Measurements from ENCODE around the gene MSH4. TPM values are rescaled to one million over a fixed set of nuclear protein-coding genes. Genes with fewer than 3 reads are reported as not detected.
A peak's percentile ranks its signal among the peaks of the same experiment; 100 is the strongest.

Gene MSH4
- polyA plus RNA-seq, 2 of the 4 experiments (the other 2 are of a cell fraction): 0.05 TPM; not detected in 1

DNA sequence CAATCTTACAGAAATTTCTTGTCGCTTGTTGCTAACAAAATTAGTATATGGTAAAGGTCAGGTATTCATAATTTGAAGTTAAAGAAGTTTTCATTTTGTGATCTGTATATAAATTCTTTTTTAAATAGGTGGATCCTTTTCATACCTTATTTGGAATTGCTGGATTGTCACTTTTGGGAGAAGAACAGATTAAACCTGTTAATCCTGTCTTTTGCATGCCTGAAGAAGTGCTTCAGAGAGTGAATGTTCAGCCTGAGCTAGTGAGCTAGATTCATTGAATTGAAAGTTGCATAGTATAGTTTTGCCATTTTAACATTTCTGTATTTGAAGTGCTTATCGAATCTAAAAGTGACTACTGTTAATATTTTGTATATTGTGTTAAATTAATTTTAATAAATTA, 2.3 kb upstream of the MSH4 start:
- POLR2A ChIA-PET: interaction anchor here (0.6 kb wide), 1 partner anchor 7 kb away, joined by 4 read pairs; no protein-coding TSS in a partner anchor
- no peak overlapping the region for H3K4me3 ChIP-seq
- H3K27ac ChIP-seq: no peak overlapping the region
- DNase-seq (ENCODE audit: low read depth in 1 of 2, low spot score in 1 of 2): no peak
- WGBS (ENCODE audit: missing lambda C conversion rate): 92% methylated on average over 2 of the region's 2 CpGs
- peaks cover 25% of the 10 kb centered on the region for H3K4me1 ChIP-seq
- no peaks in the 10 kb centered on the region for H3K9me3 ChIP-seq
- no peak for TF ChIP-seq HOXB13 (CRISPR knock-in tag; IDR thresholded peaks at IDR 0.05; ENCODE audit: low read depth)
- TF ChIP-seq, protein P1, sequence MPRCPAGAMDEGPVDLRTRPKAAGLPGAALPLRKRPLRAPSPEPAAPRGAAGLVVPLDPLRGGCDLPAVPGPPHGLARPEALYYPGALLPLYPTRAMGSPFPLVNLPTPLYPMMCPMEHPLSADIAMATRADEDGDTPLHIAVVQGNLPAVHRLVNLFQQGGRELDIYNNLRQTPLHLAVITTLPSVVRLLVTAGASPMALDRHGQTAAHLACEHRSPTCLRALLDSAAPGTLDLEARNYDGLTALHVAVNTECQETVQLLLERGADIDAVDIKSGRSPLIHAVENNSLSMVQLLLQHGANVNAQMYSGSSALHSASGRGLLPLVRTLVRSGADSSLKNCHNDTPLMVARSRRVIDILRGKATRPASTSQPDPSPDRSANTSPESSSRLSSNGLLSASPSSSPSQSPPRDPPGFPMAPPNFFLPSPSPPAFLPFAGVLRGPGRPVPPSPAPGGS (IDR thresholded peaks at IDR 0.05): no peak
- TF ChIP-seq POLR2AphosphoS2 (conservative IDR thresholded peaks at IDR 0.05; ENCODE audit: low read length): no peak
- TF ChIP-seq, protein P2, sequence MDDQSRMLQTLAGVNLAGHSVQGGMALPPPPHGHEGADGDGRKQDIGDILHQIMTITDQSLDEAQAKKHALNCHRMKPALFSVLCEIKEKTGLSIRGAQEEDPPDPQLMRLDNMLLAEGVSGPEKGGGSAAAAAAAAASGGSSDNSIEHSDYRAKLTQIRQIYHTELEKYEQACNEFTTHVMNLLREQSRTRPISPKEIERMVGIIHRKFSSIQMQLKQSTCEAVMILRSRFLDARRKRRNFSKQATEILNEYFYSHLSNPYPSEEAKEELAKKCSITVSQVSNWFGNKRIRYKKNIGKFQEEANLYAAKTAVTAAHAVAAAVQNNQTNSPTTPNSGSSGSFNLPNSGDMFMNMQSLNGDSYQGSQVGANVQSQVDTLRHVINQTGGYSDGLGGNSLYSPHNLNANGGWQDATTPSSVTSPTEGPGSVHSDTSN (IDR thresholded peaks at IDR 0.05): no peak
- no peak for TF ChIP-seq RARB (CRISPR knock-in tag; IDR thresholded peaks at IDR 0.05)
- TF ChIP-seq, protein P3, sequence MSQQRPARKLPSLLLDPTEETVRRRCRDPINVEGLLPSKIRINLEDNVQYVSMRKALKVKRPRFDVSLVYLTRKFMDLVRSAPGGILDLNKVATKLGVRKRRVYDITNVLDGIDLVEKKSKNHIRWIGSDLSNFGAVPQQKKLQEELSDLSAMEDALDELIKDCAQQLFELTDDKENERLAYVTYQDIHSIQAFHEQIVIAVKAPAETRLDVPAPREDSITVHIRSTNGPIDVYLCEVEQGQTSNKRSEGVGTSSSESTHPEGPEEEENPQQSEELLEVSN (IDR thresholded peaks at IDR 0.05; ENCODE audit: borderline replicate concordance, low read depth): no peak
- no peak for TF ChIP-seq JUNB (IDR thresholded peaks at IDR 0.05)
- no peak for TF ChIP-seq KDM5A (IDR thresholded peaks at IDR 0.05)
- TF ChIP-seq CBX8 (IDR thresholded peaks at IDR 0.05): no peak
- no peak for TF ChIP-seq MAZ (IDR thresholded peaks at IDR 0.05; ENCODE audit: borderline replicate concordance, low read depth, low read length)
- no peak for TF ChIP-seq FOSB (CRISPR knock-in tag; IDR thresholded peaks at IDR 0.05)
- TF ChIP-seq, protein P4, sequence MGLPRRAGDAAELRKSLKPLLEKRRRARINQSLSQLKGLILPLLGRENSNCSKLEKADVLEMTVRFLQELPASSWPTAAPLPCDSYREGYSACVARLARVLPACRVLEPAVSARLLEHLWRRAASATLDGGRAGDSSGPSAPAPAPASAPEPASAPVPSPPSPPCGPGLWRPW (IDR thresholded peaks at IDR 0.05): no peak
- TF ChIP-seq, protein P5, sequence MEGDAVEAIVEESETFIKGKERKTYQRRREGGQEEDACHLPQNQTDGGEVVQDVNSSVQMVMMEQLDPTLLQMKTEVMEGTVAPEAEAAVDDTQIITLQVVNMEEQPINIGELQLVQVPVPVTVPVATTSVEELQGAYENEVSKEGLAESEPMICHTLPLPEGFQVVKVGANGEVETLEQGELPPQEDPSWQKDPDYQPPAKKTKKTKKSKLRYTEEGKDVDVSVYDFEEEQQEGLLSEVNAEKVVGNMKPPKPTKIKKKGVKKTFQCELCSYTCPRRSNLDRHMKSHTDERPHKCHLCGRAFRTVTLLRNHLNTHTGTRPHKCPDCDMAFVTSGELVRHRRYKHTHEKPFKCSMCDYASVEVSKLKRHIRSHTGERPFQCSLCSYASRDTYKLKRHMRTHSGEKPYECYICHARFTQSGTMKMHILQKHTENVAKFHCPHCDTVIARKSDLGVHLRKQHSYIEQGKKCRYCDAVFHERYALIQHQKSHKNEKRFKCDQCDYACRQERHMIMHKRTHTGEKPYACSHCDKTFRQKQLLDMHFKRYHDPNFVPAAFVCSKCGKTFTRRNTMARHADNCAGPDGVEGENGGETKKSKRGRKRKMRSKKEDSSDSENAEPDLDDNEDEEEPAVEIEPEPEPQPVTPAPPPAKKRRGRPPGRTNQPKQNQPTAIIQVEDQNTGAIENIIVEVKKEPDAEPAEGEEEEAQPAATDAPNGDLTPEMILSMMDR (IDR thresholded peaks at IDR 0.05): no peak
- no peak for TF ChIP-seq ZFP36 (IDR thresholded peaks at IDR 0.05; ENCODE audit: borderline replicate concordance, partially characterized antibody)
- FAIRE-seq: no peak
- no peak overlapping the region for H3K4me2 ChIP-seq
- CTCF ChIA-PET: no interaction called here
- no peak for ATAC-seq

DNA sequence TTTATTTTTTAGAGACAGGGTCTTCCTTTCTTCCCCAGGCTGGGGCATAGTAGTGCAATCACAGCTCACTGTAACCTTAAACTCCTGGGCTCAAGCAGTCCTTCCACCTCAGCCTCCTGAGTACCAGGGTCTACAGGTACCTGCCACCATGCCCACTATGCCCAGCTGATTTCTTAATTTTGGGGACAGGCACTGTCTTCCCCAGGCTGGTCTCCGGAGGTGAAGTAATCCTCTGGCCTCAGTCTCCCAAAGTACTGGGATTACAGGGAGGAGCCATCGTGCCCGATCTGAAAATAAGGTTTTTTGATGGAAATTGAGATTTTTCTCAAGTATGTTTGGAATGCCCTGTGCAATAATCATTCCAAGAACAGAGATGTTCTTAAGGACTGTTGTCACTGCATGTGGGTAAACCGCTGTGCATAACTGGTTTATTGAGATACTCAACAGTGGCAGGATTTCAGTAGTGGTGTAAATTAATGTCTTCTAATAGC, 934 bp upstream of the MSH4 start:
- WGBS (ENCODE audit: missing lambda C conversion rate): 85% methylated on average over 3 of the region's 4 CpGs
- H3K9me3 ChIP-seq: no peaks in the 10 kb centered on the region
- DNase-seq (ENCODE audit: low read depth in 1 of 2, low spot score in 1 of 2): no peak
- POLR2A ChIA-PET: interaction anchor here (0.7 kb wide), 1 partner anchor 10 kb away, joined by 6 read pairs; the partner anchor contains the start of gene RABGGTB
- H3K4me1 ChIP-seq: peaks cover 12% of the 10 kb centered on the region
- no peak for ATAC-seq
- no peak overlapping the region for H3K27ac ChIP-seq
- FAIRE-seq: no peak
- no peak for TF ChIP-seq RAD21 (conservative IDR thresholded peaks at IDR 0.05 in 1 of 2, IDR thresholded peaks at IDR 0.05 in 1 of 2)
- 0 out of 2 replicates have a peak, but pooled peaks have one; percentile 71 for TF ChIP-seq TFCP2L1 (CRISPR knock-in tag; IDR thresholded peaks at IDR 0.05)
- TF ChIP-seq EHMT2 (IDR thresholded peaks at IDR 0.05; ENCODE audit: low read depth): no peak
- TF ChIP-seq CBX8 (IDR thresholded peaks at IDR 0.05): no peak
- no peak for TF ChIP-seq GATA3 (IDR thresholded peaks at IDR 0.05; ENCODE audit: borderline replicate concordance)
- TF ChIP-seq FOSL2 (IDR thresholded peaks at IDR 0.05): no peak
- no peak for TF ChIP-seq FOSL2 (CRISPR knock-in tag; IDR thresholded peaks at IDR 0.05)
- CTCF ChIA-PET: no interaction called here
- H3K4me2 ChIP-seq: no peak overlapping the region
- H3K4me3 ChIP-seq: no peak overlapping the region

Measured in A549 (cell line).